SK-N-SH treated with all-trans-retinoic acid at 6 μM for 48 hours (cell line): ENCODE measurements around the gene UNG.

Experiments used
- BACH2 ChIP-seq: fragments of 250-450 bp; sonication (Bioruptor Pico); IDR thresholded peaks from 2 replicates; pipeline ENCODE4 v1.9.0; 2021; ENCODE audit warnings: mild to moderate bottlenecking, borderline replicate concordance
- CREB5 ChIP-seq: fragments of 250-450 bp; sonication (Bioruptor Pico); IDR thresholded peaks from 2 replicates; pipeline ENCODE4 v1.5.1; 2020; ENCODE audit warnings: low read depth, mild to moderate bottlenecking, moderate library complexity
- CSDC2 ChIP-seq: fragments of 250-450 bp; sonication (Bioruptor Pico); IDR thresholded peaks from 2 replicates; pipeline ENCODE4 v1.5.0; 2020; ENCODE audit warnings: mild to moderate bottlenecking, moderate library complexity
- GLIS3 ChIP-seq: fragments of 250-450 bp; sonication (Bioruptor Pico); IDR thresholded peaks from 2 replicates; pipeline ENCODE4 v1.5.0; 2020; ENCODE audit warnings: mild to moderate bottlenecking, moderate library complexity
- PATZ1 ChIP-seq: fragments of 250-450 bp; sonication (Bioruptor Pico); IDR thresholded peaks from 2 replicates; pipeline ENCODE4 v1.8.0; 2020; ENCODE audit warnings: mild to moderate bottlenecking, moderate library complexity, borderline replicate concordance
- ZFP3 ChIP-seq: fragments of 250-450 bp; sonication (Bioruptor Pico); IDR thresholded peaks from 2 replicates; pipeline ENCODE4 v1.5.0; 2020; ENCODE audit warnings: mild to moderate bottlenecking, moderate library complexity
- ZNF8 ChIP-seq: fragments of 450-650 bp; formaldehyde crosslinking; IDR thresholded peaks from 2 replicates; pipeline ENCODE4 v1.5.0; 2020; ENCODE audit warnings: mild to moderate bottlenecking, moderate library complexity

GRCh38 chr12:109064143-109064542 lies 33.3 kb upstream of the UNG start:
- TF ChIP-seq PATZ1 (CRISPR knock-in tag): no peak
- TF ChIP-seq CSDC2: no peak
- TF ChIP-seq ZNF8 (CRISPR knock-in tag): no peak
- no peak for TF ChIP-seq ZFP3 (CRISPR knock-in tag)
- no peak for TF ChIP-seq CREB5 (CRISPR knock-in tag)
- no peak for TF ChIP-seq BACH2 (CRISPR knock-in tag)
- TF ChIP-seq GLIS3: no peak
